HEK293 (cell line): ENCODE data around the gene TTLL7.
"Not testable (repeated sequence)": the region's sequence is repeated elsewhere in the genome, so short reads cannot be mapped to it uniquely, and the experiment has no call there.

ENCODE experiments used
- CTCF ChIA-PET: fragments of 350-600 bp; formaldehyde crosslinking; extraction: SDS; loops from one replicate; lab custom pipeline; 2021; ENCODE audit warnings: antibody characterized with exemption; lab: Yijun Ruan, JAX
- POLR2A ChIA-PET: fragments of 300-600 bp; formaldehyde crosslinking; extraction: SDS; loops from one replicate; lab custom pipeline; 2020; ENCODE audit warnings: antibody characterized with exemption, inconsistent platforms; lab: Yijun Ruan, JAX
- H3K27ac ChIP-seq: fragments of 200-500 bp; sonication (Bioruptor generic); 2 replicates; pipeline ENCODE4 v1.5.1; 2014; ENCODE audit warnings: low read depth, low read length, control low read depth, inconsistent platforms; ENCODE audit errors: extremely low read depth
- H3K36me3 ChIP-seq, 2 experiments: fragments of 200-500 bp in 1 of 2; sonication (Bioruptor generic) in 1 of 2; 1 replicate in 1 of 2; 2 replicates in 1 of 2; pipeline ENCODE4 v1.5.1; 2014 to 2017; ENCODE audit warnings: inconsistent platforms in 2 of 2, low read length in 2 of 2; ENCODE audit not compliant: control insufficient read depth in 2 of 2, insufficient read depth in 1 of 2
- H3K4me1 ChIP-seq: fragments of 200-500 bp; sonication (Bioruptor generic); 2 replicates; pipeline ENCODE4 v1.5.1; 2014; ENCODE audit warnings: mild to moderate bottlenecking, low read length, inconsistent platforms; ENCODE audit not compliant: control insufficient read depth, insufficient read depth
- H3K4me3 ChIP-seq: 2 replicates; pipeline ENCODE4 v1.5.1; 2011; ENCODE audit warnings: low read depth, mild to moderate bottlenecking, control low read depth, low read length, moderate library complexity
- H3K9me3 ChIP-seq: fragments of 200-500 bp; sonication (Bioruptor generic); 2 replicates; pipeline ENCODE4 v1.5.1; 2014; ENCODE audit warnings: low read depth, low read length, inconsistent platforms; ENCODE audit not compliant: control insufficient read depth, insufficient read depth
- PBX3 ChIP-seq: sonication (generic); formaldehyde crosslinking; IDR thresholded peaks from 2 replicates; pipeline ENCODE4 v1.8.1; 2022; ENCODE audit warnings: mild to moderate bottlenecking, moderate library complexity, missing genetic modification reagents
- PRDM10 ChIP-seq: fragments of 450-650 bp; formaldehyde crosslinking; IDR thresholded peaks from 2 replicates; pipeline ENCODE4 v1.5.1; 2016; ENCODE audit warnings: missing biosample characterization, missing genetic modification characterization
- SCRT2 ChIP-seq: fragments of 450-650 bp; formaldehyde crosslinking; IDR thresholded peaks from 2 replicates; pipeline ENCODE4 v1.5.1; 2016; ENCODE audit warnings: missing biosample characterization, missing genetic modification characterization
- YY1 ChIP-seq: fragments of 450-650 bp; formaldehyde crosslinking; IDR thresholded peaks from 2 replicates; pipeline ENCODE4 v1.5.1; 2018; ENCODE audit warnings: missing biosample characterization, missing genetic modification characterization
- ZNF10 ChIP-seq: fragments of 450-650 bp; formaldehyde crosslinking; IDR thresholded peaks from 2 replicates; pipeline ENCODE4 v1.5.1; 2017; ENCODE audit warnings: missing biosample characterization, missing genetic modification characterization
- ZNF133 ChIP-seq: fragments of 450-650 bp; formaldehyde crosslinking; IDR thresholded peaks from 2 replicates; pipeline ENCODE4 v1.5.1; 2016; ENCODE audit warnings: missing biosample characterization, missing genetic modification characterization
- ZNF175 ChIP-seq: fragments of 450-650 bp; formaldehyde crosslinking; IDR thresholded peaks from 2 replicates; pipeline ENCODE4 v1.5.1; 2016; ENCODE audit warnings: missing biosample characterization, missing genetic modification characterization
- ZNF23 ChIP-seq: fragments of 450-650 bp; formaldehyde crosslinking; IDR thresholded peaks from 2 replicates; pipeline ENCODE4 v1.5.1; 2016; ENCODE audit warnings: missing biosample characterization, missing genetic modification characterization, borderline replicate concordance
- ZNF248 ChIP-seq: fragments of 450-650 bp; formaldehyde crosslinking; IDR thresholded peaks from 2 replicates; pipeline ENCODE4 v1.5.1; 2017; ENCODE audit warnings: missing biosample characterization, missing genetic modification characterization
- ZNF280D ChIP-seq: fragments of 450-650 bp; formaldehyde crosslinking; IDR thresholded peaks from 2 replicates; pipeline ENCODE4 v1.5.1; 2016; ENCODE audit warnings: missing biosample characterization, missing genetic modification characterization
- ZNF501 ChIP-seq: fragments of 450-650 bp; formaldehyde crosslinking; IDR thresholded peaks from 2 replicates; pipeline ENCODE4 v1.5.1; 2016; ENCODE audit warnings: missing biosample characterization, missing genetic modification characterization
- ZNF610 ChIP-seq: fragments of 450-650 bp; formaldehyde crosslinking; IDR thresholded peaks from 2 replicates; pipeline ENCODE4 v1.5.1; 2016; ENCODE audit warnings: missing biosample characterization, missing genetic modification characterization, borderline replicate concordance
- ZNF624 ChIP-seq: fragments of 450-650 bp; formaldehyde crosslinking; IDR thresholded peaks from 2 replicates; pipeline ENCODE4 v1.5.1; 2017; ENCODE audit warnings: missing biosample characterization, missing genetic modification characterization
- ZNF76 ChIP-seq: fragments of 450-650 bp; formaldehyde crosslinking; IDR thresholded peaks from 2 replicates; pipeline ENCODE4; 2016; ENCODE audit warnings: low read depth, missing biosample characterization, missing genetic modification characterization, borderline replicate concordance
- TF ChIP-seq, protein P1 (sequence below): fragments of 450-650 bp; formaldehyde crosslinking; IDR thresholded peaks from 2 replicates; pipeline ENCODE4 v1.5.1; 2016; ENCODE audit warnings: missing biosample characterization, missing genetic modification characterization

TTLL7 gene

DNA sequence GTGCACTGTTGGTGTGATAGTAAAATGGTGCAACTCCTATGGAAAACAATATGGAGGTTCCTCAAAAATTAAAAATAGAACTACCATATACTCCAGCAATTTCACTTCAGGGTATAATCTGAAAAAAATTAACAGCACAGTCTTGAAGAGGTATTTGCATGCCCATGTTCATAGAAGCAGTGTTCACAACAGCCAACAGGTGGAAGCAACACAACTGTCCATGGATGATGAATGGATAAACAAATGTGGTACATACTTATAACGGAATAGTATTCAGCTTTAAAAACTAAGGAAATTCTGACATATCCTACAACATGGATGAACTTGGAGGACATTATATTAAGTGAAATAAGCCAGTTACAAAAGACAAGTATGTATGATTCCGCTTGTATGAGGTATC lies 8.2 kb downstream of the TTLL7 start:
- TF ChIP-seq ZNF501 (tag by site-specific recombination) (no peak), ZNF10 (no peak), YY1 (tag by site-specific recombination) (no peak), SCRT2 (tag by site-specific recombination) (peak; percentile 66), ZNF624 (tag by site-specific recombination) (no peak), ZNF175 (tag by site-specific recombination) (no peak), ZNF248 (no peak)
- TF ChIP-seq, protein P1, sequence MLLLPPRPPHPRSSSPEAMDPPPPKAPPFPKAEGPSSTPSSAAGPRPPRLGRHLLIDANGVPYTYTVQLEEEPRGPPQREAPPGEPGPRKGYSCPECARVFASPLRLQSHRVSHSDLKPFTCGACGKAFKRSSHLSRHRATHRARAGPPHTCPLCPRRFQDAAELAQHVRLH (tag by site-specific recombination): no peak
- H3K27ac ChIP-seq: no peak overlapping the region
- H3K36me3 ChIP-seq: no peaks in the 10 kb centered on the region
- ChIA-PET CTCF (no interaction called here), POLR2A (no interaction called here)
- no peaks in the 10 kb centered on the region; the same call in 1 of the 2 replicates for H3K9me3 ChIP-seq
- no peak overlapping the region for H3K4me3 ChIP-seq
- H3K4me1 ChIP-seq: no peaks in the 10 kb centered on the region

DNA sequence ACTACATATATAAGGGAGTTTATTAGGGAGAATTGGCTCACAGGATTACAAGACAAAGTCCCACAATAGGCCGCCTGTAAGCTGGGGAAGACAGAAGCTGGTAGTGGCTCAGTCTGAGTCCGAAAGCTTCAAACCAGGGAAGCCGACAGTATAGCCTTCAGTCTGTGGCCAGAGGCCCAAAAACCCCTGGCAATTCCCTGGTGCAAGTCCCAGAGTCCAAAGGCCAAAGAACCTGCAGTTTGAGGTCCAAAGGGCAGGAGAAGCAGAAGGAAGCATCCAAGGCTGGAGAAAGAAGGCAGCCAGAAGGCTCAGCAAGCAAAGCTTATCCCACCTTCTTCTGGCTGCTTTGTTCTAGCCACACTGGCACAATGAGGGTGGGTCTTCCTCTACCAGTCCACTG lies 13.9 kb downstream of the TTLL7 start:
- TF ChIP-seq PBX3 (CRISPR knock-in tag) (no peak), ZNF610 (no peak), PRDM10 (tag by site-specific recombination) (no peak), ZNF76 (tag by site-specific recombination) (no peak), ZNF175 (tag by site-specific recombination) (no peak), ZNF280D (no peak), ZNF23 (no peak)
- no peak overlapping the region for H3K27ac ChIP-seq
- POLR2A ChIA-PET: no interaction called here
- no peaks in the 10 kb centered on the region; the same call in none of the 2 replicates for H3K9me3 ChIP-seq
- H3K4me3 ChIP-seq: no peak overlapping the region
- CTCF ChIA-PET: no interaction called here
- no peaks in the 10 kb centered on the region for H3K4me1 ChIP-seq
- H3K36me3 ChIP-seq: no peaks in the 10 kb centered on the region

DNA sequence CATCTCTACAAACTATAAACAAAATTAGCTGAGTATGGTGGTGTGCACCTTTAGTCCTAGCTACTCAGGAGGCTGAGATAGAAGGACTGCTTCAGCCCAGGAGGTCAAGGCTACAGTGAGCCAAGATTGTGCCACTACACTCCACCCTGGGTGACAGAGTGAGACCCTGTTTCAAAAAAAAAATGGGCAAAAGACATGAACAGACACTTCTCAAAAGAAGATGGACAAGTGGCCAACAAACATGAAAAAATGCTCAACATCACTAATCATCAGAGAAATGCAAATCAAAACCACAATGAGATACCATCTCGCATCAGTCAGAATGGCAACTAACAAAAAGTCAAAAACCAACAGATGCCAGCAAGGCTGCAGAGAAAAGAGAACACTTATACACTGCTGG lies 15.0 kb downstream of the TTLL7 start:
- POLR2A ChIA-PET: interaction anchor here (1.2 kb wide), 1 partner anchor 15 kb away, joined by 6 read pairs; the partner anchor contains the start of gene TTLL7
- H3K36me3 ChIP-seq, H3K4me1 ChIP-seq, H3K9me3 ChIP-seq, H3K27ac ChIP-seq, CTCF ChIA-PET, H3K4me3 ChIP-seq: not testable (repeated sequence)
- 0 out of 2 replicates have a peak, but pooled peaks have one; percentile 33 for TF ChIP-seq ZNF133 (tag by site-specific recombination)
